BLaER1 treated with 17β-estradiol and CSF1 and Interleukin-3, amounts not matched to agents 10 nM and 100 nM (cell line): Measurements from ENCODE around the gene FERMT1.
"Not testable (repeated sequence)": the region's sequence is repeated elsewhere in the genome, so short reads cannot be mapped to it uniquely, and the experiment has no call there.

Experiments used
- H3K27ac ChIP-seq, 11 experiments: shearing (Covaris generic); formaldehyde crosslinking; 2 replicates each; pipeline ENCODE4 v1.8.1; 2022
- H3K27me3 ChIP-seq, 11 experiments: shearing (Covaris generic); formaldehyde crosslinking; 2 replicates each; pipeline ENCODE4 v1.8.1; 2022
- H3K36me3 ChIP-seq, 11 experiments: shearing (Covaris generic); formaldehyde crosslinking; 2 replicates each; pipeline ENCODE4 v1.8.1; 2022
- H3K4me1 ChIP-seq, 10 experiments: shearing (Covaris generic); formaldehyde crosslinking; 2 replicates each; pipeline ENCODE4 v1.8.1; 2022
- H3K4me2 ChIP-seq, 11 experiments: shearing (Covaris generic); formaldehyde crosslinking; 2 replicates each; pipeline ENCODE4 v1.8.1; 2022
- H3K4me3 ChIP-seq, 10 experiments: shearing (Covaris generic); formaldehyde crosslinking; 2 replicates each; pipeline ENCODE4 v1.8.1; 2022
- H3K9ac ChIP-seq, 11 experiments: shearing (Covaris generic); formaldehyde crosslinking; 2 replicates each; pipeline ENCODE4 v1.8.1; 2022
- H3K9me3 ChIP-seq, 11 experiments: shearing (Covaris generic); formaldehyde crosslinking; replicated peaks in 1 of 11; 2 replicates each; pipeline ENCODE4 v1.8.1; 2022
- H4K20me1 ChIP-seq, 11 experiments: shearing (Covaris generic); formaldehyde crosslinking; 2 replicates each; pipeline ENCODE4 v1.8.1; 2022
- Cebpa-rat ChIP-seq, 11 experiments: shearing (Covaris generic); IDR thresholded peaks; 2 replicates each; pipeline ENCODE4 v1.8.1; 2022

The FERMT1 gene

GRCh38 chr20:6055981-6056569 is 66.8 kb downstream of the FERMT1 start:
- Histone ChIP-seq H3K36me3 (no peaks in the 10 kb centered on the region), H3K27me3 (peaks cover 26 to 34% (median 32%) of the 10 kb centered on the region in 11 experiments), H3K4me3 (no peak overlapping the region), H3K9ac (no peak overlapping the region), H3K4me1 (peaks cover 0 to 13% (median 9%) of the 10 kb centered on the region in 10 experiments; a peak in 10 of 20 replicates), H4K20me1 (peaks cover 0 to 11% (median 0%) of the 10 kb centered on the region in 11 experiments; a peak in 2 of 22 replicates), H3K4me2 (no peak overlapping the region), H3K27ac (no peak overlapping the region), H3K9me3 (peaks cover 0 to 12% (median 9%) of the 10 kb centered on the region in 11 experiments; a peak in 10 of 22 replicates)
- no peak for TF ChIP-seq Cebpa-rat (IDR thresholded peaks at IDR 0.05)

- Histone ChIP-seq H3K9me3 (peaks cover 0 to 12% (median 9%) of the 10 kb centered on the region in 11 experiments; a peak in 10 of 22 replicates), H3K9ac (no peak overlapping the region), H3K4me2 (0 out of 22 replicates have a peak overlapping the region, but pooled peaks of 1 of the 11 experiments have one; percentile 4), H3K27ac (no peak overlapping the region), H3K4me1 (peaks cover 0 to 13% (median 9%) of the 10 kb centered on the region in 10 experiments; a peak in 10 of 20 replicates), H3K4me3 (no peak overlapping the region), H3K36me3 (no peaks in the 10 kb centered on the region), H4K20me1 (peaks cover 0 to 11% (median 0%) of the 10 kb centered on the region in 11 experiments; a peak in 2 of 22 replicates), H3K27me3 (peaks cover 30 to 42% (median 40%) of the 10 kb centered on the region in 11 experiments)
- TF ChIP-seq Cebpa-rat (IDR thresholded peaks at IDR 0.05), result no peak
Observed at GRCh38 chr20:6055161-6055783, 67.6 kb downstream of the FERMT1 start.

GRCh38 chr20:6054689-6055051 is 68.2 kb downstream of the FERMT1 start:
- Histone ChIP-seq H3K4me1 (peaks cover 0 to 13% (median 9%) of the 10 kb centered on the region in 10 experiments; a peak in 10 of 20 replicates), H3K9me3 (peaks cover 0 to 12% (median 9%) of the 10 kb centered on the region in 11 experiments; a peak in 10 of 22 replicates), H4K20me1 (peaks cover 0 to 11% (median 0%) of the 10 kb centered on the region in 11 experiments; a peak in 2 of 22 replicates), H3K27me3 (peaks cover 30 to 44% (median 42%) of the 10 kb centered on the region in 11 experiments)
- H3K4me2 ChIP-seq, H3K27ac ChIP-seq, H3K36me3 ChIP-seq, H3K9ac ChIP-seq, H3K4me3 ChIP-seq: not testable (repeated sequence)

DNA sequence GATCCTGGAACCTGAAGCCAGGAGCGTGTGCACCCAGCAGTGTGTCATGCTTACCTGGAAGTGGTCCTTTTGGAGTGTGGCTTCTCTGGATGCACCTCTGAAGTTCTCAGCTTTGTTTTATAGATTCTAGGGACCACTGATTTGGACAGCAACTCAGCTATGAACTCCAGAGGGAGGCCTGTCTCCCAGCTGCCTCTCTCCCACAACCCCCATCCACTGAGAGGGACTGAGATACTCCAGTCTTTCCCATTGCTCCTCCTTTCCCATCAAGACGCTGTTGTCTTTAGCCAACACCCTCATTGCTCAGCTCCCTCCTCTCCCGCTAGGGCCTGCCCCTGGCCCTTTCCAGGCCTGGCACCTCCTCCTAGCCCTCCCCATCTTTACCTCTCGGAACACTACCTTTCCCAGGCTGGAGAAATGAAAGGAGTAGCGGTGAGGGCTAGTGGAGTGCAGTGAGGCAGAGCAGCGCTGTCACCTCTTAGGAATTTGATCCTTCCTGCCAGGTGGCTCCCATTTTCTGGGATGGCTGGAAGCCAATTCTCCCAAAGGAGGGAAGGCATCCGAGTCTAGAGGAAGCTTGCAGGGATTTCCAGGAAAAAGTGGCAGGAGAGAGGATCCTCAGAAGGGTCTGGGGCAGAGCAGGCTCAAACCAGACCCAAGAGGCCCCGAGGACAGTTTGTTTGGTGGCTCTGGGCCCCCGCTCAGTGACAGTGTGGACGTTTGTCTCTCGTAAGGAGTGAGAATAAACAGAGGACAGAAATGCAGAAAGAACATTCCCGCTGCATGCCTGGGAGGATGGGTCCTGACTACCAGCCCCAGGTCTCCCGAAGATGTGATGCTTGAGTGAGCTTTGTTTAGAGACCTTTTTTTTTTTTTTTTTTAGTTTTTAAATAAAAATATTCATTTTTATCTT is 68.8 kb downstream of the FERMT1 start, which contains the start of gene LRRN4:
LRRN4 (minus strand) TSS at position 285 of the 913 bp plus-strand sequence. CDS start 1,261 bp downstream, outside the sequence.
- Histone ChIP-seq H3K4me3 (no peak within 1 kb of the TSS), H3K4me1 (peaks cover 0 to 13% (median 9%) of the 10 kb centered on the region in 10 experiments; a peak in 10 of 20 replicates), H3K27ac (no peak within 1 kb of the TSS), H4K20me1 (peaks cover 0 to 11% (median 0%) of the 10 kb centered on the region in 11 experiments; a peak in 2 of 22 replicates), H3K36me3 (no peaks in the 10 kb centered on the region), H3K27me3 (peaks cover 30 to 44% (median 42%) of the 10 kb centered on the region in 11 experiments), H3K4me2 (no peak within 1 kb of the TSS), H3K9me3 (peaks cover 0 to 12% (median 9%) of the 10 kb centered on the region in 11 experiments; a peak in 10 of 22 replicates), H3K9ac (no peak within 1 kb of the TSS)
- no peak for TF ChIP-seq Cebpa-rat (IDR thresholded peaks at IDR 0.05)

- Histone ChIP-seq H3K27me3 (peaks cover 30 to 44% (median 42%) of the 10 kb centered on the region in 11 experiments), H3K36me3 (no peaks in the 10 kb centered on the region), H3K9ac (no peak overlapping the region), H3K27ac (no peak overlapping the region), H3K9me3 (peaks cover 0 to 12% (median 9%) of the 10 kb centered on the region in 11 experiments; a peak in 10 of 22 replicates), H3K4me3 (no peak overlapping the region), H4K20me1 (peaks cover 0 to 11% (median 0%) of the 10 kb centered on the region in 11 experiments; a peak in 2 of 22 replicates), H3K4me2 (no peak overlapping the region), H3K4me1 (peaks cover 0 to 13% (median 9%) of the 10 kb centered on the region in 10 experiments; a peak in 10 of 20 replicates)
- no peak for TF ChIP-seq Cebpa-rat (IDR thresholded peaks at IDR 0.05)
Observed at GRCh38 chr20:6053064-6053775, 69.6 kb downstream of the FERMT1 start.

GRCh38 chr20:6051505-6051904 is 71.3 kb downstream of the FERMT1 start:
- peaks cover 0 to 12% (median 9%) of the 10 kb centered on the region in 11 experiments; a peak in 10 of 22 replicates for H3K9me3 ChIP-seq
- no peak overlapping the region for H3K4me3 ChIP-seq
- H3K27ac ChIP-seq, result no peak overlapping the region
- peaks cover 0 to 11% (median 0%) of the 10 kb centered on the region in 11 experiments; a peak in 2 of 22 replicates for H4K20me1 ChIP-seq
- no peak overlapping the region for H3K9ac ChIP-seq
- H3K4me1 ChIP-seq, result peaks cover 0 to 6% (median 0%) of the 10 kb centered on the region in 10 experiments; a peak in 2 of 20 replicates
- H3K27me3 ChIP-seq, result peaks cover 30 to 44% (median 42%) of the 10 kb centered on the region in 11 experiments
- H3K36me3 ChIP-seq, result no peaks in the 10 kb centered on the region
- no peak for TF ChIP-seq Cebpa-rat (IDR thresholded peaks at IDR 0.05)
- H3K4me2 ChIP-seq, result no peak overlapping the region

- TF ChIP-seq Cebpa-rat (IDR thresholded peaks at IDR 0.05), result no peak
- Histone ChIP-seq H3K27ac (no peak overlapping the region), H3K4me3 (no peak overlapping the region), H3K4me1 (peaks cover 0 to 6% (median 0%) of the 10 kb centered on the region in 10 experiments; a peak in 2 of 20 replicates), H4K20me1 (peaks cover 0 to 16% (median 0%) of the 10 kb centered on the region in 11 experiments; a peak in 3 of 22 replicates), H3K36me3 (peaks cover 0 to 10% (median 0%) of the 10 kb centered on the region in 11 experiments; a peak in 4 of 22 replicates), H3K9me3 (peaks cover 0 to 12% (median 9%) of the 10 kb centered on the region in 11 experiments; a peak in 10 of 22 replicates), H3K9ac (no peak overlapping the region), H3K27me3 (peaks cover 27 to 35% (median 33%) of the 10 kb centered on the region in 11 experiments), H3K4me2 (no peak overlapping the region)
Observed at GRCh38 chr20:6048391-6048790, 74.4 kb downstream of the FERMT1 start.

GRCh38 chr20:6046432-6046831 is 76.4 kb downstream of the FERMT1 start:
- peaks cover 0 to 14% (median 0%) of the 10 kb centered on the region in 11 experiments; a peak in 3 of 22 replicates for H4K20me1 ChIP-seq
- TF ChIP-seq Cebpa-rat (IDR thresholded peaks at IDR 0.05), result no peak
- no peak overlapping the region for H3K9ac ChIP-seq
- H3K36me3 ChIP-seq, result peaks cover 10 to 28% (median 11%) of the 10 kb centered on the region in 11 experiments
- H3K4me1 ChIP-seq, result peaks cover 0 to 6% (median 0%) of the 10 kb centered on the region in 10 experiments; a peak in 2 of 20 replicates
- peaks cover 7 to 16% (median 13%) of the 10 kb centered on the region in 11 experiments for H3K27me3 ChIP-seq
- H3K4me3 ChIP-seq, result no peak overlapping the region
- H3K9me3 ChIP-seq, result no peaks in the 10 kb centered on the region
- no peak overlapping the region for H3K27ac ChIP-seq
- no peak overlapping the region for H3K4me2 ChIP-seq
